T-helper 2 cell treated with Interferon-gamma antibody and Interleukin-4, amounts not matched to agents 100 ng/mL and 5 ng/mL, for 36 hours (primary cell): Measurements from ENCODE around the gene GRB2. TPM values are rescaled to one million over a fixed set of nuclear protein-coding genes. Genes with fewer than 3 reads are reported as not detected.
"Not testable (repeated sequence)": the region's sequence is repeated elsewhere in the genome, so short reads cannot be mapped to it uniquely, and the experiment has no call there.

ENCODE experiments used
- intact Hi-C: fragments of 100-400 bp; cut with micrococcal nuclease; formaldehyde crosslinking; loops from one replicate; pipeline ENCODE4 v1.15.1; 2023
- total RNA-seq: library from RNA; stranded (reverse); gene quantifications from 2 replicates; pipeline ENCODE4 v1.2.3, GENCODE V29; 2022

Gene GRB2
- total RNA-seq, 1 donor from 2014 or later: 173 TPM

DNA sequence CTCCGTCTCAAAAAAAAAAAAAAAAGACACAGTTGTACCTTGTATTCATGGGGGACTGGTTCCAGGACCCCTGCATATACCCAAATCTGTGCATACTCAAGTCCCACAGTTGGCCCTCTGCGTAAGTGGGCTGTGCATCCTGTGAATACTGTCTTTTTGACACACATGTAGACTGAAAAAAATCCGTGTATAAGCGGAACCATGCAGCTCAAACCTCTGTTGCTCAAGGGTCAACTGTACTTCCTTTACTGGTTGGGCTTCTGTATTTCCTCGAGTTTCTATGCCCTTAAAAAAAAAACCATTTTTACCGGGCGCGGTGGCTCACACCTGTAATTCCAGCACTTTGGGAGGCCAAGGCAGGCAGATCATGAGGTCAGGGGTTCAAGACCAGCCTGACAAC lies 52.3 kb downstream of the GRB2 start:
- intact Hi-C loops: no loop called here

DNA sequence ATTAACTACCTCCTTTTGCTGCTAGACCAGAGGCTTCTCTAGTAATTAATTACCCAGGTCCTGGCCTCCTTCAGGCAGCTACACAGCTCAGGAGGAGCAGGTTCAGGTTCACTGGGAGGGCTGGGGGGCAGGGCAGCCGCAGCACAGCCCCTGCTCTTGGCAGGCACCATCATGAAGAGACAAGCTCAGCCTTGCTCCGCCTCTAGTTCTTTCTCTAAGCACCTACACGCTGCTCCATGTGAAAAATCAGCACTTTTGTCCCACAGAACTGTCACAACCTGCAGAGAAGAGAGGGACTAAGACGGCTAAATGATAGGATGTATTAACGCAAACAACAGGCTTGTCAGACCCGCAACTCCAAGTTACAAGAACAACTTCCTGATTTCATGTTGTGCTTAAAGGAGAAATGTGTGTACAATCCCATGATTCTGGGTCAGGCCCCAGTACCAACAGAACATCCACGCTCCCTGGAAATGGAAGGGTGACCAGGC lies 53.4 kb downstream of the GRB2 start:
- intact Hi-C loops: no loop called here

DNA sequence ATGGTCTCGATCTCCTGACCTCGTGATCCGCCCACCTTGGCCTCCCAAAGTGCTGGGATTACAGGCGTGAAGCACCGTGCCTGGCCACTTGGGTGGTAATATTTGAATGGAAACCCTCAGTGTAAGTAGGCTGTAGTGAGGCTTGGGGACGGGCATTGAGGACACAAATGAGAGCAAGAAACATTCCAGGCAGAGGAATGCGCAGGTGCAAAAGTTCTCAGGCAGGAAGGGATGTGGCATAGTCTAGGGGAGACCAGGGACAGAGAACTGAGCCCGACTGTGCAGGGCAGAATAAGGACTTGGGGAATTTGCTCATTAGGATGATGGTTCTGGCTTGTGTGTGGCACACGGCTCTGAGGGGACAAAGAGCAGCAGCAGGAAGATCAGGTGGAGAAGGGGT lies 54.8 kb downstream of the GRB2 start:
- intact Hi-C loops: no loop called here

DNA sequence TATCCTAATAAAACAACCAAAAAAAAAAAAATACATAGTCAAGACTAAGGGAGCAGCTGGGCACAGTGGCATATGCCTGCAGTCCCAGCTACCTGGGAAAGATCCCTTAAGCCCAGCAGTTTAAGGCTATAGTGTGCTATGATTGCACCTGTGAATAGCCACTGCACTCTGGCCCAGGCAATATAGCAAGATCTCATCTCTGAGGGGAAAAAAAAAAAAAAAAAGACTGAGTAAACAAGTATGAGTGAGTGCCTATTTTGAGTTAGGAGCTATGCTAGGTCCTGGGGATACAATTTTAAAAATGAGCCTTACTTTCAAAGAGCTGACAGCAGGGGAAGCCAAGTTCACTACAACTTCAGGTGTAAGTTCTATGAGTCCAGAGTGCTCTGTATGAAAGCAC lies 55.4 kb downstream of the GRB2 start:
- intact Hi-C loops: no loop called here

DNA sequence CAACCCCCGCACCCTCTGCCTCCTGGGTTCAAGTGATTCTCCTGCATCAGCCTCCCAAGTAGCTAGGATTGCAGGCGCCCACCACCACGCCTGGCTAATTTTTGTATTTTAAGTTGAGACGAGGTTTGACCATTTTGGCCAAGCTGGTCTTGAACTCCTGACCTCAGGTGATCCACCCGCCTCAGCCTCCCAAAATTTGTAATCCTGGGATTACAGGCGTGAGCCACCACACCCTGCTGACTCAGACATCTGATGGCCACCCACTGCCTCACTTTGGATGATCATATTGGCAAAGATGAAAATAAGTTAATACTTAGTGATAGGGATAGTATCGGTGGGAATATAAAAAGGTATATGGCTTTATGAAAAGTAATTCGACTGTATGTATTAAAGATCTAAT lies 55.9 kb downstream of the GRB2 start:
- intact Hi-C loops: no loop called here

DNA sequence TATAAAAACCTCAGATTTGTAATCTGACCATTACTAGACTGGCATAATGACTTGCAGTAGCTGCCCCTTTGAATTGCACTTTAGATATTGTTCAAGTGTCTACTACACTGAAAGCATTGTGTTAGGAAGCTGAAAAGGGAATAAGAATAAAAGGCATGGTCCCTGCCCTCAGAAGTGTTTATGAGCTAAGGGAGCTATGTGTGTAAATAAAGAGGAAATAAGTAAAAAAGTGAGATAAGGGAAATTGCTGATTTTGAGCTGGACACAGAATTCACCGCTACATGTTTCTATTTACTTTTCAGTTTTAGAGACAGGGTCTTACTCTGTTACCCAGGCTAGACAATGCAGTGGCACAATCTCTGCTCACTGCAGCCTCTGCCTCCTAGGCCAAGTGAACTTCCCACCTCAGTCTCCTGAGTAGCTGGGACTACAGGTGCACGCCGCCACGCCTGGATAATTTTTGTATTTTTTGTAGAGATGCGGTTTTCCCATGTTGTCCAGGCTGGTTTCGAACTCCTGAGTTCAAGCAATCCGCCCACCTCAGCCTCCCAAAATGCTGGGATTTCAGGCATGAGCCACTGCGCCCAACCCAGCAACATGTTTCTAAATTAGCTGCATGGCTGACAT lies 57.0 kb downstream of the GRB2 start:
- intact Hi-C loops: no loop called here

DNA sequence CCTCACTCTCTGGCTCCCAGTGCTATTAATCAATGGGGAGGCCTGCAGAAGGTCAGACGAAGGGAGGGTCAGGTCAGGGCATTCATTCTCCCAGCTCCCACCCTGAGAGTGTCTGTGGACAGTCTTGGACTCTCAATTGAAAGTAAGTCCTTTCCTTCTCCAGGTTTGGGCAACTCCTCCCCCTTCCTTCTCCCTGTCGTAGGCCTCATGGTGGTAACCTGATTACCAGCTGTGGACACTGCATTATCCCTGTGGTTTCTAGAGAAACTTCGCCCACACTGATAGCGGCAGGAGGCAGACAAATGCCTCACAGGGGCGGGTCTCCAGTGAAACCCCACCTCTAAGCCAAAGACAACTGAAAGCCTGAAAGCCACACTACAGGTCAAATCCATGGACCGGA lies 58.6 kb downstream of the GRB2 start:
- intact Hi-C loops: no loop called here

DNA sequence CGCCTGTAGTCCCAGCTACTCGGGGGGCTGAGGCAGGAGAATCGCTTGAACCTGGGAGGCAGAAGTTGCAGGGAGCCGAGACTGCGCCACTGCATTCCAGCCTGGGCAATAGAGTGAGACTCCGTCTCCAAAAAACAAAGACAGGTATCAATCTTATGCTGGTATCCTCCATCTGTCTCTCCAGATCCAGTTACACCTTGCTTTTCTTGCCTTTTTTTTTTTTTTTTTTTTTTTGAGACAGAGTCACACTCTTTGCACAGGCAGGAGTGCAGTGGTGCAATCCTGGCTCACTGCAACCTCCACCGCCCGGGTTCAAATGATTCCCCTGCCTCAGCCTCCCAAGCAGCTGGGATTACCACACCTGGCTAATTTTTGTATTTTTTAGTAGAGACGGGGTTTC lies 59.1 kb downstream of the GRB2 start:
- intact Hi-C loops: not testable (repeated sequence)

DNA sequence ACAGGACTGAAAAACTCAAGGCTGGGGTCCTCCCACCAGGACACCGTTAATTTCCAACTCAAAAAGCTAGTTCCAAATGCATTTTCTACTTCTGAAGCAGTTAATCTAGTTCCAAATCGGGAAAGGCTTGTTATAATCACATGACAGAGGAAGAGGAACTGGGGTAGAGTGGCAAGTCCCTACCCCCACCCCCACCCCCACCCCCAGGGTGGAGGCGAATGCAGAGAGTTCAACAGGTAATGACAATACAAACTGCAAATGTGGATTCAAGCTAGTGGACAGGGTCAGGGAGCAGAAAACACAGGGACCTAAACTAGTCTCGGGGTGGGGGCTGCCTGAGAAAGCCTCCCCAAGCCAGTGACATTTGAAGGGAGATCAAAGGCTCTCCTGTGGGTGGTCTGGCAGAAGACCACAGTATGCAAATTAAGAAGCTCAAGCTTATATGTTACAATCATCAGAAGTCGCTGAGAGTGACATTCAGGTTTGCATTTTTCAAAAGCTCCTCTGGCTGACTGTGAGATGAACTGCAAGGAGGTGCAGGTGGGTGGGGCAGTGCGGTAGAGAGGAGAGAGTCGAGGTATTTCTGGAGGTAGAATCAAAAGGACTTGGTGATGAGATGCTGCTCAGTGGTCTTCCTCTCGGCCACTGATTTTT lies 59.8 kb downstream of the GRB2 start:
- intact Hi-C loops: no loop called here

DNA sequence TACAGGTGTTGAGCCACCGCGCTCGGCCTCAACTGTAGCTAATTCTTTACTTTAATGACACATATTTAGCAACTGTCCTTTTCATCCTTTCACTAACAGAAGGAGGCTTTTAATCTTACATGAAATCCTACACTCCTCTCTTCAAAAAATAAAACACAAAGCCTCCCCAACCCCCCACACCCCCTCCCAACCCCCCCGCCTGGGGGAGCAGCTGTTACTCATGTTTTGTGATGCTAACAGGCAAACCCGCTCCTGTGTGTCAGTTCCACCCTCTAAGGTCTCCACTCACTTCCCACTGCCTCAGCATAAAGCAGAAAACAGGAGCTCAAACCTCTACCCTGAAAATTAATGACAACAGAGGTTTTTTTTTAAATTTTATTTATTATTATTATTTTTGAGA lies 60.8 kb downstream of the GRB2 start:
- intact Hi-C loops: loop anchor here (5.0 kb wide), 1 partner anchor 47 kb away; no protein-coding TSS in a partner anchor

DNA sequence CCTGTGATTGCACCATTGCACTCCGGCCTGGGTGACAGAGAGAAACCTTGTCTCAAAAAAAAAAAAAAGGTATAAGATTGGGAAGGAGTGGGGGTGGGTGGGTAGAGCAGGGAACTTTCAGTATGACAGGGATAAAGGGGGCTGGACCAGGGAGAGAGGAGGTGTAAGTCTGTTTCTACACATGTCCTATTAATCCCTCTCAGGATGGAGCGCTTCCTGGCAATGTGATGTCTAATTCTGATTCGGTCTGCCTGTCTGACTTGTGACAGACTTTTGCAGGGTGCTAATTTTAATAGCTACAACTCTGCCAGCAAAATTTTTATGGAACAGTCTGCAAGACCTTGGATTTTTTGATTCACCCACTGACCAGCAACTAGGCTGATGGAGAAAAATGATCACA lies 62.5 kb downstream of the GRB2 start:
- intact Hi-C loops: loop anchor here (5.0 kb wide), 1 partner anchor 46 kb away; no protein-coding TSS in a partner anchor

DNA sequence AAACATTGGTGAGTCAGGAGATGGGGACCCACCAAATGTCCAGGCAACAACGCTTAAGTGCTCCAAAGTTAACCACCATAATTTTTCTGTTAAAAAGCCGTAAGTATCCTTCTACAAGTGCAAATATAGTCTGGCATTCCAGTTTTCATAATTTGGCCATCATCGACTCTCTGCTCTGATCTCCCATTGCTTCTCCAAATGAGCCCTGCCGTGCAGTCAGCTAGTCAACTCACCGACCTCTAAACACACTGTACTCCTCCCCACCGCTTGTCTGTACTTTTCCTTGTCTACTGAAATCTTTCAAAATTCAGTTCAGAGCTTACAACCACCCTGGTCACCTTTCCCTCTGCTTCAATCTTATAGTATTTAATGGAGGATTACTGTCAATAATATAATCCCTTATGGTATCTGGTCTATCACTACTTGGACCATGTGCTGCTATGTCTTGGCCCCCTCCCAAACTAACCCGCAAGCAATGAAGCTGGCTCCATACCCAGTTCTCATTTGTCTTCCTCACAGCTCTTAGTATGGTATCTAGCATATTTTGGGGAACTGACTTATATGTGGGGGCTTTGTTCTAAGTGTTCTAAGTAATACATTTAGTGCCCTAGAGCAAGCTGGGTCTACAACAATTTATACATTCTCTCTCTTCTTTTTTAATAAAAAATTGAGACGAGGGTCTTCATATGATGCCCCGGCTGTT lies 63.5 kb downstream of the GRB2 start:
- intact Hi-C loops: loop anchor here (5.0 kb wide), 1 partner anchor 45 kb away; no protein-coding TSS in a partner anchor

DNA sequence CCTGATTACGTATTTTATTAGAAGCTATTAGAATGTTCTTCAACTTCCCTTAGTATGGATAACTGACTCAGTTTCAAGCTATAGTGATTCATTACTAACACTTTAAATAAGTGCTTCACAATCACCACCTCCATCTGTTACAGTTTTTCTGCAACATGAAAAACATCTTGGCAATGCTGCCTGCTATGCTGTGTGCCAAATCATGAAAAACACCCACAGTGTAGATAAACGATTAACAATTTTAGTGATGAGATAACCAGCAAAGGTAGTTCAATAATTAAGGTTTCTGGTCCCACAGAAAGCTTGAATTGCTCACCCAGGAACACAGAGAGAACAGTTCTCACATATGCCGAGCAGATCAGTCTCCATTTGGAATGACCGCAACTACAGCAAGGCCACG lies 64.8 kb downstream of the GRB2 start:
- intact Hi-C loops: loop anchor here (5.0 kb wide), 1 partner anchor 43 kb away; no protein-coding TSS in a partner anchor

DNA sequence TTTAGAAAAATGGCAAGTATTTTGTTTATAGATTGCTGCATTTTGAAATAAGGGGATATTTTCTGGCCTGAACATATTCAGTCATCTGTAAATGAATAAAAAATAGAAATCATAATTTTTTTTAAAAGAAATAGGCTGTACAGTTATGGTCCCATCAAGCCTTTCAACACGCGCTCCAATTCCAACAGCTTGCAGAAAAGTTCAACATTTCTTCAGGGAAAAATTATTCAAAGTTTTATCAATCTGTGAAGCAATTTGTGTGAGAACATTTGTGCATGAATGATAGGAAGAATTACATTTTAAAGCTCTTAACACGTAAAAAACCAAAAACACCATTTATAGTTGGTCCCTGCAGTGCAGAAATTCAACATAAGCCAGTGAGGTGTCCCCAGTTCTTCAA lies 65.5 kb downstream of the GRB2 start:
- intact Hi-C loops: loop anchor here (5.0 kb wide), 2 partner anchors 43 to 62 kb away; no protein-coding TSS in a partner anchor

DNA sequence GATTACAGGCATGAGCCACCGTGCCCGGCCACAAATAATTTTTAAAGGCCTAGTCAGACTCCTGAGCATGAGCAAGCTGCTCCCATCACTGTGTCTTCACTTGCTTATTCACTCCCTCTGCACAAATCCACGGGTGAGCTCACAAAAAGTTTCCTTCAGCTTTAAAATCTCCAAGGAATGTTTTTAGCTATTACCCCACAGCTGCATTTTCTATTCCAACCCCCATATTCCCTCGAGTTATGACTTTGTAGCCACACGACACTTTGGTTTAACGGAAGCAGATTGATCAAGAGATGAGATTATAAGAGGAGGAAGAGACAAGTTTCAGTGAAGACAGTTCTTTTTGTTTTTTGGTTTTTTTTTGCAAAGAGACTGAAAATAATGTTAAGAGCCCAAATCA lies 67.1 kb downstream of the GRB2 start:
- intact Hi-C loops: loop anchor here (5.0 kb wide), 1 partner anchor 64 kb away; no protein-coding TSS in a partner anchor

DNA sequence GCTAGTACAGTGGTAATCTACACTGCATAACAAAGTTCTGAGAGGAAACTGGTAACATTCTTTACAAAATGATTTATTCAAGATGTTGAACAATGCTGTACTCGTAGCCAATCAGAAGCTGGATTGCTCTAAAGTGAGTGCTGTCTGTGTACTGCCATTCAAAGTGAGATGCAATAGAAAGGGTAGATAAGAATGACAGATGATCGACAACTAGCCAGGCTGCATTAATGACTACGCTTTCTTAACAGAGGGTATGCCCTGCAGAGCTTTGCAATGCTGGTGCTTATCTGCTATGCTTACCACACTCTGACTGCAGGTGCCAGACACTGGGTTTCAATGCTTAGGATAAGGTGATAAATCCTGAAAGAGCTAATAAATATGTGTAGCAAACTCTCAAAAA lies 70.2 kb downstream of the GRB2 start:
- intact Hi-C loops: loop anchor here (5.0 kb wide), 1 partner anchor 67 kb away; no protein-coding TSS in a partner anchor

DNA sequence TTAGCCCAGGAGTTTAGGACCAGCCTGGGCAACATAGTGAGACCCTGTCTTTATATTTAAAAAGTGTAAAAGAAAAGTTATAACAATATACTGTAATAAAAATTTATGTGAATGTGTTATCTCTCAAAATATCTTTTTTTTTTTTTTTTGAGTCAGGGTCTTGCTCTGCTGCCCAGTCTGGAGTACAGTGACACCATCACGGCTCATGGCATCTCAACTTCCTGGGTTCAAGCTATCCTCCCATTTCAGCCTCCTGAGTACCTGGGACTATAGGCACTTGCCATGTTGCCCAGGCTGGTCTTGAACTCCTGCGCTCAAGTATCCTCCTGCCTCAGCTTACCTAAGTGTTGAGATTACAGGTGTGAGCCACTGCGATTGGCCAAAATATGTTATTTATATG lies 70.8 kb downstream of the GRB2 start:
- intact Hi-C loops: loop anchor here (5.0 kb wide), 1 partner anchor 68 kb away; no protein-coding TSS in a partner anchor

DNA sequence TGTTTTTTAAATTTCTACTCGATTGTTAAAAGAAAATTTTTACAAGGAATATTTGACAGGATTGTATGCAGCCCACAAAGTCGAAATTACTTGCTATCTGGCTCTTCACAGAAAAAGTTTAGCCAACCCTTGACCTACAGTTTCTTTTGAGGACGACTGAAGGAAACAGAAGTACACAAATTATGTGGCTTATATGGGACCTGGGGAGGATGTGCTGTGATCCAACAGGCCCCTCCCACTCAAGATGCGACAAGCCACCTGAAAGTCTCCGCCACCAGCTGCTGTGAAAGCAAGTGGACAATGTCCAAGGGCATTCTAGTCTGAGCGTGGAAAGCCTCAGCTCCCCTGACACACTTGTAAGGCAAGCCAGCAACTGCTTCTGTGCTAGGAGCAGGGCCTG lies 73.8 kb downstream of the GRB2 start:
- intact Hi-C loops: no loop called here

DNA sequence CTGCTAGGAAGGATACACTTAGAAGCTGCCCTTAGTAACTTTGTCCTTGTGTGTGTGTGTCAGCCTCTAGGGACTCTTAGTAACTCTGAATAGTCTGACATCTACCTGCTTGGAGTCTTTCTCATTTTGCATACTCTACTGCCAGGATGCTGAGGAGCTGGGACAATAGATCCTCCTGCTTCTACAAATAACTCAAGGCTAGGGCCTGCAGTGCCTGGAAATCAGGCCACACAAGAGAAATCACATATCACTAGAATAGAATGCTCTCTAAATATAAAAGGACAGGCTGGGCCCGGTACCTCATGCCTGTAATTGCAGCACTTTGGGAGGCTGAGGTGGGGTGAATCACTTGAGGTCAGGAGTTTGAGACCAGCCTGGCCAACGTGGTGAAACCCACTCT lies 77.7 kb downstream of the GRB2 start:
- intact Hi-C loops: no loop called here

DNA sequence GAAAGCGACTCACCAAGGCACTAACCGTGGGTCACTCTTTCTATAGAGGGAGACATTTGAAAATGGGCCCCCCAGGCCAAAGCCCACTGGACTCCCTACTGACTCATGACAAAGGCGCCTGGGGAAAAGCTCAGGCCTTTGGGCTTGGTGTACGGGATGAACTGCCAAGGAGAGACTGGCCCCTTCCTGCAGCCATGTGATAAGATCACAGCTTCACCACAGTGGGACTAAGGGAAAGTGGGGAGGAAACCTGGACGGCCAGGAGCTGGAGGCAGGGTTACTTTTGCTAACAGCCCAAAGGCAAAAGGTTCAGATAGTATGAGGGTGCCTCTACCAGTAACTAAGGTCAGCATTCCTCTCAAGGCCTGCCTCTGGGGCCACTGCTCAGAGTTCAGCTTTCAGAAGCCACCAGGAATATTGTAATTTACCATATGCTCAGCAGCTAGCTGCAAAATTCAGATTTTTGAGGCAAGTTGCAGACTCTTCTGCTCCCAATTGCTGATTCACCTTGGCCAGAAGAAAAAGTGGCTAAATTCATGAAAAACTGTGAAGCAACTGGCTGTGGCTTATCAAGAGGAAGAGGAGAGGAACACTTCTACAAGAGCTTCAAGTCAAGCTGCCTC lies 79.1 kb downstream of the GRB2 start:
- intact Hi-C loops: no loop called here

DNA sequence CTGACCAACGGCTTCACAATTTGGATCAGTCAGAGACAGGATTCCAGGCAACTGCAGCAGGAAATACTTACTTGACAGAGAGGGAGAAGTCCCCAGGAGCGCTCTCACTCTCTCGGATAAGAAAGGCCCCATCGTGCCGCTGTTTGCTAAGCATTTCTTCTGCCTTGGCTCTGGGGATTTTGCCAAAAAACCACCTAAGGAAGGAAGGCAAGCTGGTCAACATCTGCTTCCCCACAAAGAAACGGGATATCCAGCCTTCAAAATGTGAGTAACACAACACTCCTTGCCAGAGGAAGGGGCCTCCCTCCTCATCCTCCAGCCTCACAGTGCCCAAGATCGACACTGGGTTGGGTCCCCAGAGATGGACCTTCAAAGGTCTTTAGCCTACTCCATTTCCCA lies 79.7 kb downstream of the GRB2 start:
- intact Hi-C loops: no loop called here

DNA sequence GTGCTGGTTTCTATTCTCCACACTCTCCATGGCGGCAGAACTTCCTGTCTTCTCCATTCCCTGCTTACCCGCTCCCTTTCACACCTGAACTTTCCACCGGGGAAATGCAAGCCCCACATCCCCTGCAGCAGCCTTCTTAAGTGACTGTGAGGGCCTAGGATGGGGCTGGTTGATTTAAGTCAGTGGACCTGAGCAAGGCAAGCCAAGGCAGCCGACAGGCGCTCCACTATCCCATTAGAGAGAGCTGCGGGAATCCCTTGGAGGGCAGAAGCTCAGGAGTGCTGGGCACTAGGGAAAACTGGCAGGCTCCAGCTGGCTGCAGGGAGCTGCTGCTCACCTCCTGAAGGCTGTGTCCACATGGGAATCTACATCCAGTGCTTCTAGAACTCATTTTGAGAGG lies 80.1 kb downstream of the GRB2 start:
- intact Hi-C loops: no loop called here
